Measurements from ENCODE around the gene WDR70. TPM values are rescaled to one million over a fixed set of nuclear protein-coding genes. Genes with fewer than 3 reads are reported as not detected.
"Not testable (repeated sequence)": the region's sequence is repeated elsewhere in the genome, so short reads cannot be mapped to it uniquely, and the experiment has no call there.

WDR70 gene
- total and polyA plus RNA-seq, 4 donors = 4.0 to 17.7 (median 14.5) TPM

DNA sequence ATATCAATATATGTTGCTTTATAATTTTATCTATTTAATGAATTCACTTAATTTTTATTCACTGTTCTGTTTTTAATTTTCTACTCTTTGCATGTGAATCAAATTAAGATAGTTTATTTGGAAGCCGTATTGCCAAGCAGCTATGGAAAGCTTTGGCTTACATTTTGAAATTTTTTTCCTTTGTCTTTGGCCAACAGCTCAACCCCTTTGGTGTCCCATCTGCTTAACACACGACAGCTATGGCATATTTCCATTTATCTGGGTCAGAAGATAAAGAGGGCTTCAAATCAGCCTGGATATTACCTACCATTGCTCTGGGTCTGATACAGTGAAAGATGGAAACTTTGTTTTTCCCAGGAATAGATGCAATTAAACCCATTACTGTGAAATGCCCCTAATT, 201.0 kb downstream of the WDR70 start:
- TF ChIP-seq ZBTB33 (IDR thresholded peaks at IDR 0.05) (no peak), CTCF (IDR thresholded peaks at IDR 0.05; ENCODE audit: low read depth, low read length, missing input control) (no peak), FOXA2 (IDR thresholded peaks at IDR 0.05) (no peak), YY1 (IDR thresholded peaks at IDR 0.05) (no peak)
- H3K4me3 ChIP-seq (ENCODE audit: low read depth in 1 of 3, low read length in 3 of 3) = no peak overlapping the region
- no peak for DNase-seq (ENCODE audit: low spot score)
- no peak overlapping the region for H3K27ac ChIP-seq (ENCODE audit: low read depth in 1 of 2, low read length in 2 of 2)
- H3K27me3 ChIP-seq (ENCODE audit: control insufficient read depth in 4 of 4, insufficient read depth in 4 of 4, low read length in 3 of 4) = no peaks in the 10 kb centered on the region
- no peaks in the 10 kb centered on the region for H3K9me3 ChIP-seq (ENCODE audit: control insufficient read depth in 4 of 4, low read length in 3 of 4)
- H3K9ac ChIP-seq (ENCODE audit: low read depth in 1 of 2, low read length in 2 of 2) = no peak overlapping the region
- WGBS = 86% methylated on average over 2 of the region's 2 CpGs
- no peaks in the 10 kb centered on the region for H3K36me3 ChIP-seq (ENCODE audit: control insufficient read depth in 4 of 4, insufficient read depth in 3 of 4, low read depth in 1 of 4, low read length in 3 of 4)
- H3K4me1 ChIP-seq (ENCODE audit: control insufficient read depth in 4 of 4, insufficient read depth in 4 of 4, low read length in 3 of 4) = peaks cover 0 to 2% (median 0%) of the 10 kb centered on the region in 4 donors

- no peak overlapping the region for H3K4me3 ChIP-seq (ENCODE audit: low read depth in 1 of 3, low read length in 3 of 3)
- no peaks in the 10 kb centered on the region for H3K9me3 ChIP-seq (ENCODE audit: control insufficient read depth in 4 of 4, low read length in 3 of 4)
- DNase-seq (ENCODE audit: low spot score) = no peak
- H3K27me3 ChIP-seq (ENCODE audit: control insufficient read depth in 4 of 4, insufficient read depth in 4 of 4, low read length in 3 of 4) = no peaks in the 10 kb centered on the region
- no peaks in the 10 kb centered on the region for H3K4me1 ChIP-seq (ENCODE audit: control insufficient read depth in 4 of 4, insufficient read depth in 4 of 4, low read length in 3 of 4)
- TF ChIP-seq EGR1 (IDR thresholded peaks at IDR 0.05; ENCODE audit: low read depth in 2 of 2) (no peak), YY1 (IDR thresholded peaks at IDR 0.05) (no peak), ATF3 (IDR thresholded peaks at IDR 0.05) (no peak)
- H3K36me3 ChIP-seq (ENCODE audit: control insufficient read depth in 4 of 4, insufficient read depth in 3 of 4, low read depth in 1 of 4, low read length in 3 of 4) = no peaks in the 10 kb centered on the region
- H3K9ac ChIP-seq (ENCODE audit: low read depth in 1 of 2, low read length in 2 of 2) = no peak overlapping the region
- 90% methylated on average over 2 of the region's 2 CpGs for WGBS
- H3K27ac ChIP-seq (ENCODE audit: low read depth in 1 of 2, low read length in 2 of 2) = no peak overlapping the region
Observed at GRCh38 chr5:37582202-37582601, 203.1 kb downstream of the WDR70 start.

GRCh38 chr5:37593292-37593691, 214.2 kb downstream of the WDR70 start:
- H3K36me3 ChIP-seq (ENCODE audit: control insufficient read depth in 4 of 4, insufficient read depth in 3 of 4, low read depth in 1 of 4, low read length in 3 of 4); H3K27ac ChIP-seq (ENCODE audit: low read depth in 1 of 2, low read length in 2 of 2); DNase-seq (ENCODE audit: low spot score); H3K4me3 ChIP-seq (ENCODE audit: low read depth in 1 of 3, low read length in 3 of 3); H3K9me3 ChIP-seq (ENCODE audit: control insufficient read depth in 4 of 4, low read length in 3 of 4); H3K9ac ChIP-seq (ENCODE audit: low read depth in 1 of 2, low read length in 2 of 2); H3K27me3 ChIP-seq (ENCODE audit: control insufficient read depth in 4 of 4, insufficient read depth in 4 of 4, low read length in 3 of 4); H3K4me1 ChIP-seq (ENCODE audit: control insufficient read depth in 4 of 4, insufficient read depth in 4 of 4, low read length in 3 of 4): not testable (repeated sequence)
- WGBS = 93% methylated on average over 3 of the region's 3 CpGs

- WGBS = 28% methylated on average over 2 of the region's 2 CpGs
- not testable (repeated sequence) for H3K27ac ChIP-seq (ENCODE audit: low read depth in 1 of 2, low read length in 2 of 2); H3K9ac ChIP-seq (ENCODE audit: low read depth in 1 of 2, low read length in 2 of 2); H3K4me1 ChIP-seq (ENCODE audit: control insufficient read depth in 4 of 4, insufficient read depth in 4 of 4, low read length in 3 of 4); H3K36me3 ChIP-seq (ENCODE audit: control insufficient read depth in 4 of 4, insufficient read depth in 3 of 4, low read depth in 1 of 4, low read length in 3 of 4); DNase-seq (ENCODE audit: low spot score); H3K27me3 ChIP-seq (ENCODE audit: control insufficient read depth in 4 of 4, insufficient read depth in 4 of 4, low read length in 3 of 4); H3K4me3 ChIP-seq (ENCODE audit: low read depth in 1 of 3, low read length in 3 of 3); H3K9me3 ChIP-seq (ENCODE audit: control insufficient read depth in 4 of 4, low read length in 3 of 4)
Observed at GRCh38 chr5:37594864-37595263, 215.7 kb downstream of the WDR70 start.

All from liver (tissue), 9 donors.